Trophoblast cell (in vitro differentiated cells and primary cell): ENCODE data around the gene ZNF175.

Source experiments
- DNase-seq, 2 donors: peaks; one replicate each; pipeline ENCODE4 v3.0.0-alpha.2; 2016
- H2AFZ ChIP-seq: 2 replicates; pipeline ENCODE4 v1.6.1; 2013; ENCODE audit warnings: low read length, moderate library complexity, mild to moderate bottlenecking; ENCODE audit not compliant: insufficient read depth, poor library complexity
- H2AK5ac ChIP-seq: 2 replicates; pipeline ENCODE4 v1.6.1; 2013; ENCODE audit warnings: mild to moderate bottlenecking, low read length
- H2BK120ac ChIP-seq: 2 replicates; pipeline ENCODE4 v1.6.1; 2013; ENCODE audit warnings: low read length, mild to moderate bottlenecking, moderate library complexity; ENCODE audit not compliant: insufficient read depth, poor library complexity
- H2BK12ac ChIP-seq: 2 replicates; pipeline ENCODE4 v1.6.1; 2013; ENCODE audit warnings: mild to moderate bottlenecking, low read length, moderate library complexity
- H2BK5ac ChIP-seq: 2 replicates; pipeline ENCODE4 v1.6.1; 2013; ENCODE audit warnings: low read length, low read depth, moderate library complexity, mild to moderate bottlenecking; ENCODE audit not compliant: poor library complexity
- H3K14ac ChIP-seq: 2 replicates; pipeline ENCODE4 v1.6.1; 2013; ENCODE audit warnings: mild to moderate bottlenecking, low read length
- H3K18ac ChIP-seq: 2 replicates; pipeline ENCODE4 v1.6.1; 2013; ENCODE audit warnings: mild to moderate bottlenecking, low read length
- H3K23ac ChIP-seq: 2 replicates; pipeline ENCODE4 v1.6.1; 2013; ENCODE audit warnings: low read length
- H3K27ac ChIP-seq: 2 replicates; pipeline ENCODE4 v1.5.1; 2013; ENCODE audit warnings: low read depth, mild to moderate bottlenecking, inconsistent platforms, low read length, moderate library complexity
- H3K27me3 ChIP-seq: 2 replicates; pipeline ENCODE4 v1.6.1; 2013; ENCODE audit warnings: inconsistent platforms, mild to moderate bottlenecking, low read length, moderate library complexity; ENCODE audit not compliant: insufficient read depth
- H3K36me3 ChIP-seq, 2 experiments: 1 replicate in 1 of 2; 2 replicates in 1 of 2; pipeline ENCODE4 v1.6.1; 2013; ENCODE audit warnings: low read length in 2 of 2, mild to moderate bottlenecking in 2 of 2, moderate library complexity in 1 of 2; ENCODE audit not compliant: insufficient read depth in 2 of 2, control insufficient read depth in 1 of 2
- H3K4ac ChIP-seq: 2 replicates; pipeline ENCODE4 v1.6.1; 2013; ENCODE audit warnings: low read depth, mild to moderate bottlenecking, low read length, moderate library complexity
- H3K4me1 ChIP-seq, 2 experiments: 1 replicate in 1 of 2; 2 replicates in 1 of 2; pipeline ENCODE4 v1.6.1; 2013; ENCODE audit warnings: low read length in 2 of 2, mild to moderate bottlenecking in 2 of 2, moderate library complexity in 1 of 2; ENCODE audit not compliant: insufficient read depth in 2 of 2, control insufficient read depth in 1 of 2
- H3K4me2 ChIP-seq: 2 replicates; pipeline ENCODE4 v1.6.1; 2013; ENCODE audit warnings: inconsistent platforms, mild to moderate bottlenecking, low read length, moderate library complexity
- H3K4me3 ChIP-seq: 2 replicates; pipeline ENCODE4 v1.5.1; 2013; ENCODE audit warnings: mild to moderate bottlenecking, low read depth, low read length, inconsistent platforms
- H3K79me1 ChIP-seq: one replicate; pipeline ENCODE4 v1.6.1; 2013; ENCODE audit warnings: low read length
- H3K79me2 ChIP-seq: 2 replicates; pipeline ENCODE4 v1.6.1; 2013; ENCODE audit warnings: low read length, mild to moderate bottlenecking; ENCODE audit not compliant: control insufficient read depth, insufficient read depth, poor library complexity
- H3K9ac ChIP-seq: 2 replicates; pipeline ENCODE4 v1.6.1; 2013; ENCODE audit warnings: mild to moderate bottlenecking, low read length
- H3K9me3 ChIP-seq: 2 replicates; pipeline ENCODE4 v1.6.1; 2013; ENCODE audit warnings: low read depth, mild to moderate bottlenecking, control low read depth, inconsistent platforms, low read length; ENCODE audit not compliant: insufficient read depth
- H4K12ac ChIP-seq: 2 replicates; pipeline ENCODE4 v1.6.1; 2013; ENCODE audit warnings: low read depth, mild to moderate bottlenecking, low read length, moderate library complexity
- H4K8ac ChIP-seq: 2 replicates; pipeline ENCODE4 v1.6.1; 2013; ENCODE audit warnings: low read depth, mild to moderate bottlenecking, low read length, moderate library complexity
- H4K91ac ChIP-seq: one replicate; pipeline ENCODE4 v1.6.1; 2013; ENCODE audit warnings: low read depth, mild to moderate bottlenecking, low read length, moderate library complexity
- WGBS: extraction: QIAGEN DNeasy Blood & Tissue Kit; methylation state at CpG from one replicate; pipeline ENCODE4 v1.1.7; 2013; ENCODE audit warnings: missing lambda C conversion rate; ENCODE audit not compliant: insufficient read length, insufficient coverage; ENCODE audit errors: extremely low coverage; 5-methylcytosine and 5-hydroxymethylcytosine counted together

The ZNF175 gene

GRCh38 chr19:51614789-51615188 is 43.7 kb downstream of the ZNF175 start:
- Histone ChIP-seq H4K12ac (no peak overlapping the region), H2AK5ac (no peak overlapping the region), H3K27me3 (no peaks in the 10 kb centered on the region), H2BK12ac (no peak overlapping the region), H3K27ac (no peak overlapping the region), H2BK5ac (no peak overlapping the region), H2BK120ac (no peak overlapping the region), H2AFZ (no peak overlapping the region), H3K4ac (no peak overlapping the region), H3K18ac (no peak overlapping the region), H4K91ac (no peak overlapping the region), H3K23ac (no peak overlapping the region), H3K9me3 (peaks cover 16% of the 10 kb centered on the region), H3K36me3 (no peaks in the 10 kb centered on the region), H3K4me3 (no peak overlapping the region), H3K79me2 (no peaks in the 10 kb centered on the region), H3K79me1 (no peaks in the 10 kb centered on the region), H3K4me1 (no peaks in the 10 kb centered on the region), H3K9ac (no peak overlapping the region), H3K4me2 (no peak overlapping the region), H3K14ac (no peak overlapping the region), H4K8ac (no peak overlapping the region)
- WGBS = no CpG with 5 or more reads among the region's 5 CpGs
- DNase-seq = no peak

- WGBS = no CpG with 5 or more reads among the region's 7 CpGs
- peak; percentile 68 to 86 for DNase-seq
These were observed 44.9 kb downstream of the ZNF175 start for GRCh38 chr19:51615991-51616390.

GRCh38 chr19:51621178-51621577 is 50.1 kb downstream of the ZNF175 start:
- H3K4me1 ChIP-seq = no peaks in the 10 kb centered on the region

More at GRCh38 chr19:51615991-51616390, 44.9 kb downstream of the ZNF175 start:
- Histone ChIP-seq H4K12ac (no peak overlapping the region), H4K91ac (no peak overlapping the region), H2BK5ac (no peak overlapping the region), H3K27ac (no peak overlapping the region), H3K4me1 (no peaks in the 10 kb centered on the region), H2AFZ (no peak overlapping the region), H3K4ac (no peak overlapping the region), H3K9me3 (peaks cover 16% of the 10 kb centered on the region), H3K14ac (no peak overlapping the region), H3K23ac (no peak overlapping the region), H3K18ac (no peak overlapping the region), H3K79me1 (no peaks in the 10 kb centered on the region), H3K4me2 (no peak overlapping the region), H3K4me3 (no peak overlapping the region), H2AK5ac (no peak overlapping the region), H3K79me2 (no peaks in the 10 kb centered on the region), H3K27me3 (no peaks in the 10 kb centered on the region), H3K9ac (no peak overlapping the region), H3K36me3 (no peaks in the 10 kb centered on the region), H4K8ac (no peak overlapping the region), H2BK12ac (no peak overlapping the region), H2BK120ac (no peak overlapping the region)

GRCh38 chr19:51626675-51627074 is 55.6 kb downstream of the ZNF175 start:
- Histone ChIP-seq H2BK120ac (no peak overlapping the region), H3K4ac (no peak overlapping the region), H2AFZ (no peak overlapping the region), H3K79me1 (peaks cover 5% of the 10 kb centered on the region), H3K23ac (no peak overlapping the region), H3K4me3 (no peak overlapping the region), H3K27ac (no peak overlapping the region), H3K18ac (no peak overlapping the region), H3K9me3 (peaks cover 33% of the 10 kb centered on the region), H2BK5ac (no peak overlapping the region), H2AK5ac (no peak overlapping the region), H4K12ac (no peak overlapping the region), H3K4me2 (no peak overlapping the region), H3K4me1 (no peaks in the 10 kb centered on the region), H3K14ac (no peak overlapping the region), H3K36me3 (no peaks in the 10 kb centered on the region), H2BK12ac (no peak overlapping the region), H3K9ac (no peak overlapping the region), H4K91ac (no peak overlapping the region), H3K27me3 (no peaks in the 10 kb centered on the region), H3K79me2 (no peaks in the 10 kb centered on the region), H4K8ac (no peak overlapping the region)
- no peak for DNase-seq
- WGBS = no CpG with 5 or more reads among the region's 2 CpGs

More at GRCh38 chr19:51621178-51621577, 50.1 kb downstream of the ZNF175 start:
- Histone ChIP-seq H3K4me2 (no peak overlapping the region), H4K8ac (no peak overlapping the region), H3K4ac (no peak overlapping the region), H3K36me3 (no peaks in the 10 kb centered on the region), H3K79me2 (no peaks in the 10 kb centered on the region), H2AFZ (no peak overlapping the region), H4K91ac (no peak overlapping the region), H3K14ac (no peak overlapping the region), H3K18ac (no peak overlapping the region), H2BK5ac (no peak overlapping the region), H4K12ac (no peak overlapping the region), H3K4me3 (no peak overlapping the region), H3K9ac (no peak overlapping the region), H3K9me3 (peaks cover 9% of the 10 kb centered on the region), H2AK5ac (no peak overlapping the region), H2BK12ac (no peak overlapping the region), H3K27me3 (no peaks in the 10 kb centered on the region), H2BK120ac (no peak overlapping the region), H3K79me1 (no peaks in the 10 kb centered on the region), H3K23ac (no peak overlapping the region), H3K27ac (no peak overlapping the region)
- WGBS = no CpG with 5 or more reads among the region's 2 CpGs
- DNase-seq = no peak
